Neural crest cell (in vitro differentiated cells): ENCODE data around the gene TACR2. TPM values are rescaled to one million over a fixed set of nuclear protein-coding genes. Genes with fewer than 3 reads are reported as not detected.

Experiments
- DNase-seq: peaks from one replicate; pipeline ENCODE4 v3.0.0; 2021; ENCODE audit warnings: low read depth, mixed read lengths, low spot score
- H3K27ac Mint-ChIP-seq: one replicate; pipeline ENCODE4 v1.8.0; 2021; ENCODE audit warnings: mild to moderate bottlenecking, mixed read lengths; ENCODE audit not compliant: unreplicated experiment
- H3K27me3 Mint-ChIP-seq: 2 replicates; pipeline ENCODE4 v1.8.0; 2021; ENCODE audit warnings: low read depth, mild to moderate bottlenecking, mixed read lengths
- H3K36me3 Mint-ChIP-seq: 2 replicates; pipeline ENCODE4 v1.8.0; 2021; ENCODE audit warnings: low read depth, mild to moderate bottlenecking, mixed read lengths
- H3K4me1 Mint-ChIP-seq: 2 replicates; pipeline ENCODE4 v1.8.0; 2021; ENCODE audit warnings: mixed read lengths
- H3K4me3 Mint-ChIP-seq: one replicate; pipeline ENCODE4 v1.8.0; 2021; ENCODE audit warnings: mild to moderate bottlenecking, mixed read lengths
- H3K9me3 Mint-ChIP-seq: 2 replicates; pipeline ENCODE4 v1.8.0; 2021; ENCODE audit warnings: mixed read lengths
- total RNA-seq: library from RNA; stranded (reverse); gene quantifications from 2 replicates; pipeline ENCODE4 v1.2.1, GENCODE V29; 2021
- TF ChIP-seq, protein P1 (sequence below): fragments of 200-600 bp; sonication (generic); conservative IDR thresholded peaks from 2 replicates; pipeline ENCODE4 v1.5.0; 2021; ENCODE audit warnings: antibody characterized with exemption, mild to moderate bottlenecking

Gene TACR2
- total RNA-seq, 1 donor from 2014 or later, result not detected

DNA sequence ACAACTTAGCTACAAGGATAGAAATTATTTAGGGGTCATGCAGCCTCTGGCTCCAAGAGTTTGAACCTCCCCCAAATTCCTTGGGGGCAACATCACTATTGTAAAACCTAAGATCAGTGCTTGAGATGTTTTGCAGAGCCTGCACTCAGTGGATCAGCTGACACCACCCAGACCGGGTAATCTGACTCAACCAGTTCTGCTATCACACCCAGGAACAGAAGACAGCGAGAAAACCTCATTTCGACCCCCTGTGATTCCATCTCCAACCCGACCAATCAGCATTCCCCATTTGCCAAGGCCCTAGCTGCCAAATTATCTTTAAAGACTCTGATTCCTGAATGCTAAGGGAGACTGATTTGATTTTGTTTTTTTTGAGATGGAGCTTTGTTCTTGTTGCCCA is 5.2 kb downstream of the TACR2 start:
- no peak for DNase-seq
- TF ChIP-seq, protein P1, sequence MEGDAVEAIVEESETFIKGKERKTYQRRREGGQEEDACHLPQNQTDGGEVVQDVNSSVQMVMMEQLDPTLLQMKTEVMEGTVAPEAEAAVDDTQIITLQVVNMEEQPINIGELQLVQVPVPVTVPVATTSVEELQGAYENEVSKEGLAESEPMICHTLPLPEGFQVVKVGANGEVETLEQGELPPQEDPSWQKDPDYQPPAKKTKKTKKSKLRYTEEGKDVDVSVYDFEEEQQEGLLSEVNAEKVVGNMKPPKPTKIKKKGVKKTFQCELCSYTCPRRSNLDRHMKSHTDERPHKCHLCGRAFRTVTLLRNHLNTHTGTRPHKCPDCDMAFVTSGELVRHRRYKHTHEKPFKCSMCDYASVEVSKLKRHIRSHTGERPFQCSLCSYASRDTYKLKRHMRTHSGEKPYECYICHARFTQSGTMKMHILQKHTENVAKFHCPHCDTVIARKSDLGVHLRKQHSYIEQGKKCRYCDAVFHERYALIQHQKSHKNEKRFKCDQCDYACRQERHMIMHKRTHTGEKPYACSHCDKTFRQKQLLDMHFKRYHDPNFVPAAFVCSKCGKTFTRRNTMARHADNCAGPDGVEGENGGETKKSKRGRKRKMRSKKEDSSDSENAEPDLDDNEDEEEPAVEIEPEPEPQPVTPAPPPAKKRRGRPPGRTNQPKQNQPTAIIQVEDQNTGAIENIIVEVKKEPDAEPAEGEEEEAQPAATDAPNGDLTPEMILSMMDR, result no peak
- Mint-ChIP-seq H3K4me3 (no peak overlapping the region), H3K36me3 (no peaks in the 10 kb centered on the region), H3K9me3 (no peaks in the 10 kb centered on the region), H3K27me3 (peaks cover 6% of the 10 kb centered on the region), H3K4me1 (peaks cover 20% of the 10 kb centered on the region), H3K27ac (no peak overlapping the region)

DNA sequence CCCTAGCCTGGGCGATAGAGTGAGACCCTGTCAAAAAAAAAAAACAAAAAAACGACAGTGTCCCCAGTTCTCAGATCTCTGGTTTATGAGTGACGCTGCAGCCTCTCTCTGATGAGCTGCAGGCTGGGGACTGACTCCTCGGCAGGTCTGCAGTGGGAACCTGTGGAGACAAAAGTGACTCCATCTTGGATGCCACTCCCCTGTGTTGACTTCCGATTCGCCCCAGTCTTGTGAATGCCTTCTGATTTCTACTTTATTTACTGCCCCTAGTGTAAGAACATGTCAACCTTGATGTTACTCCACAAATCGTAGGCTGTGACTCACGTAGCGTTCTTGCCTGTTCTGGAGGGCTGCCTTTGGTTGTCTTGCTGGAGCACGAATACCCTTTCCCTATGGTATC is 6.2 kb downstream of the TACR2 start:
- peaks cover 6% of the 10 kb centered on the region for H3K27me3 Mint-ChIP-seq
- DNase-seq, result no peak
- H3K36me3 Mint-ChIP-seq, result no peaks in the 10 kb centered on the region
- peaks cover 29% of the 10 kb centered on the region for H3K4me1 Mint-ChIP-seq
- H3K4me3 Mint-ChIP-seq, result no peak overlapping the region
- no peaks in the 10 kb centered on the region for H3K9me3 Mint-ChIP-seq
- TF ChIP-seq, protein P1, result no peak
- H3K27ac Mint-ChIP-seq, result no peak overlapping the region

- TF ChIP-seq, protein P1, result no peak
- no peak for DNase-seq
- Mint-ChIP-seq H3K4me3 (no peak overlapping the region), H3K9me3 (no peaks in the 10 kb centered on the region), H3K27ac (no peak overlapping the region), H3K4me1 (peaks cover 32% of the 10 kb centered on the region), H3K36me3 (no peaks in the 10 kb centered on the region), H3K27me3 (peaks cover 6% of the 10 kb centered on the region)
These were observed 6.8 kb downstream of the TACR2 start for GRCh38 chr10:69409968-69410367.

DNA sequence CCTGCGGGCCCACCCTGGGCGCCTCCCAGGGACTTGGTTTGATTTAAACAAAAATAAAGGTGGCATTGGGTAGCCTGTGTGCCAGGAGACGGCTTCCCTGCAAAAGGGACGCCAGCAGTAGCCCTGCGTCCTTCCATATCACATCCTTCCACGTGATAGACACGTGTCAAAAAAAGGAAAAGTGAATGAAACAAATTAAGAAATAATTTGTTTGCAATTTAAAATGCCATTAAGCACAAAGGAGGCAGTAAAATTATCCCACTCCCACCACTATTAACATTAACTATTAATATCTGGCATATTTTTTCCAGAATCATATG is 7.6 kb downstream of the TACR2 start:
- DNase-seq, result no peak
- no peaks in the 10 kb centered on the region for H3K9me3 Mint-ChIP-seq
- H3K27ac Mint-ChIP-seq, result no peak overlapping the region
- TF ChIP-seq, protein P1, result no peak
- peak overlapping the region; percentile 64 for H3K4me3 Mint-ChIP-seq
- peaks cover 36% of the 10 kb centered on the region for H3K4me1 Mint-ChIP-seq
- H3K27me3 Mint-ChIP-seq, result peaks cover 6% of the 10 kb centered on the region
- peaks cover 4% of the 10 kb centered on the region for H3K36me3 Mint-ChIP-seq

DNA sequence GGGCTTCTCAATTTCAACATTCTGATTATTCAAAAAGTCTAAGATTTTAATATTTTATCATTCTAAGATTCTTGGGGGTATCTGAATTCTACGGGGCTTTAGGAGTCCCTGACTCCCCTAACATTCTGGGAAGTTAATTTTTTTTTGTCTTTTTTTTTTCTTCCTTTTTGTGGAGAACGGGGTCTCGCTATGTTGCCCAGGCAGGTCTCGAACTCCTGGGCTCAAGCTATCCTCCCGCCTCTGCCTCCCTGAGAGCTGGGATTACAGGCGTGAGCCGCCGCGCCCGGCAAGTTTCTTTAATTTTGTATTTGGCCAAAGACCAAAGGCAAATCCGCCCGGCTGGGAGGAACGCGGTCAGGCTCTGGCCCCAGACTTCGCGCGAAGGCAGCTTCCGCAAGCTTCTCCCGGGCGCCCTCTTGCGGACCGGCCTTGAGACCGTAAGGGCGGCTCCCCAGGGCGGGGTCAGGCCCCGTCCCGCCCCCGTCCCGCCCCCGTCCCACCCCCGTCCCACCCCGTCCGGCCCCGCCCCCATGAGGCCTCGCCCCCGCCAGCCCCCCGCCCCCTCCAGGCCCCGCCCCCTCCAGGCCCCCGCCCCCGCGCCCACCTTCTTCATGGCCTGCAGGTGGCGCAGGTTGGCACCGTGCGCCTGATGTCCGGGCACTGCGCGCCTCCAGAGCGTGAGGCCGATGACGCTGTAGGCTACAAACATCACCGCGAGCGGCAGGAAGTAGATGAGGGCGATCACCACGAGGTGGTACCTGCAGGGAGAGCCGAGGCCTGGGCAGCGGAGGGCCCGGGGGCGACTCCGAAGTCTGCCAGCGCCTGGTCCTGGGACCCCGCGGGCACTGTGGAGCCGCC is 8.2 kb downstream of the TACR2 start:
- peak; percentile 92 for DNase-seq
- H3K4me3 Mint-ChIP-seq, result peak overlapping the region; percentile 32
- TF ChIP-seq, protein P1, result peak; percentile 83
- H3K36me3 Mint-ChIP-seq, result peaks cover 4% of the 10 kb centered on the region
- peaks cover 36% of the 10 kb centered on the region for H3K4me1 Mint-ChIP-seq
- H3K9me3 Mint-ChIP-seq, result no peaks in the 10 kb centered on the region
- peaks cover 6% of the 10 kb centered on the region for H3K27me3 Mint-ChIP-seq
- H3K27ac Mint-ChIP-seq, result peak overlapping the region; percentile 78
